CD1c-positive myeloid dendritic cell (primary cell): Measurements from ENCODE around the gene ASB13.

Source experiments
- DNase-seq: peaks from one replicate; pipeline ENCODE4 v3.0.0-alpha.2; 2016; ENCODE audit errors: extremely low spot score

ASB13 gene

GRCh38 chr10:5647507-5648240 lies 18.7 kb downstream of the ASB13 start:
- DNase-seq = no peak

- no peak for DNase-seq
These were observed 20.3 kb downstream of the ASB13 start for GRCh38 chr10:5645944-5646617.

- no peak for DNase-seq
These were observed 21.0 kb downstream of the ASB13 start for GRCh38 chr10:5645375-5645774.

- no peak for DNase-seq
These were observed 21.5 kb downstream of the ASB13 start for GRCh38 chr10:5644930-5645329.

GRCh38 chr10:5643346-5644067 lies 22.9 kb downstream of the ASB13 start:
- no peak for DNase-seq

- no peak for DNase-seq
These were observed 24.9 kb downstream of the ASB13 start for GRCh38 chr10:5641501-5641900.

- no peak for DNase-seq
These were observed 25.9 kb downstream of the ASB13 start for GRCh38 chr10:5640501-5640900.

- DNase-seq = no peak
These were observed 26.4 kb downstream of the ASB13 start for GRCh38 chr10:5640036-5640435.

- DNase-seq = no peak
These were observed 27.3 kb downstream of the ASB13 start for GRCh38 chr10:5639066-5639465.

- no peak for DNase-seq
These were observed 27.9 kb downstream of the ASB13 start for GRCh38 chr10:5638494-5638893.

GRCh38 chr10:5634918-5635317 lies 31.5 kb downstream of the ASB13 start:
- DNase-seq = no peak

GRCh38 chr10:5633166-5633749 lies 33.1 kb downstream of the ASB13 start:
- no peak for DNase-seq

GRCh38 chr10:5632446-5632845 lies 33.9 kb downstream of the ASB13 start:
- no peak for DNase-seq

- DNase-seq = no peak
These were observed 34.5 kb downstream of the ASB13 start for GRCh38 chr10:5631936-5632335.

- DNase-seq = no peak
These were observed 36.3 kb downstream of the ASB13 start for GRCh38 chr10:5630112-5630436.

- peak; percentile 79 for DNase-seq
These were observed 36.9 kb downstream of the ASB13 start for GRCh38 chr10:5629303-5630111.

GRCh38 chr10:5628451-5629302 lies 37.7 kb downstream of the ASB13 start:
- no peak for DNase-seq

- DNase-seq = no peak
These were observed 38.8 kb downstream of the ASB13 start for GRCh38 chr10:5627486-5628044.

- no peak for DNase-seq
These were observed 40.2 kb downstream of the ASB13 start for GRCh38 chr10:5625992-5626777.

GRCh38 chr10:5624701-5625100 lies 41.7 kb downstream of the ASB13 start:
- no peak for DNase-seq
